Breast epithelium (tissue), 4 donors: ENCODE data around the gene APOOL. TPM values are rescaled to one million over a fixed set of nuclear protein-coding genes. Genes with fewer than 3 reads are reported as not detected.
"Not testable (repeated sequence)": the region's sequence is repeated elsewhere in the genome, so short reads cannot be mapped to it uniquely, and the experiment has no call there.

Experiments
- DNase-seq, 2 donors: peaks; one replicate each; pipeline ENCODE4 v3.0.0-alpha.2; 2019; ENCODE audit warnings: low spot score in 2 of 2
- H3K27ac ChIP-seq, 2 donors: fragments of 200-600 bp; sonication (generic) in 1 of 2; one replicate each; pipeline ENCODE4 v1.5.1; 2016 to 2019; ENCODE audit warnings: mild to moderate bottlenecking in 1 of 2
- H3K27me3 ChIP-seq, 2 donors: fragments of 200-600 bp; sonication (generic) in 1 of 2; one replicate each; pipeline versions ENCODE4 v1.5.1 to v1.6.0; 2017 to 2019; ENCODE audit warnings: control low read depth in 1 of 2, mild to moderate bottlenecking in 1 of 2
- H3K36me3 ChIP-seq: fragments of 200-600 bp; one replicate; pipeline ENCODE4 v1.5.1; 2019
- H3K4me1 ChIP-seq, 2 donors: fragments of 200-600 bp; sonication (generic); one replicate each; pipeline ENCODE4 v1.5.1; 2016 to 2019; ENCODE audit warnings: control low read depth in 1 of 2
- H3K4me3 ChIP-seq, 3 donors: fragments of 200-600 bp; sonication (generic); 1 replicate in 2 of 3; 2 replicates in 1 of 3; pipeline ENCODE4 v1.5.1; 2016 to 2019; ENCODE audit warnings: mild to moderate bottlenecking in 3 of 3, moderate library complexity in 2 of 3
- H3K9me3 ChIP-seq, 2 donors: fragments of 200-600 bp; sonication (generic) in 1 of 2; one replicate each; pipeline ENCODE4 v1.5.1; 2016 to 2019; ENCODE audit warnings: control low read depth in 1 of 2
- POLR2A ChIP-seq: fragments of 450-650 bp; IDR thresholded peaks from one replicate; pipeline ENCODE4 v1.6.1; 2016; ENCODE audit warnings: antibody characterized with exemption, mild to moderate bottlenecking, moderate library complexity
- POLR2AphosphoS5 ChIP-seq, 3 donors: sonication (generic); formaldehyde crosslinking; IDR thresholded peaks; one replicate each; pipeline ENCODE4 v1.6.1; 2017; ENCODE audit warnings: antibody characterized with exemption in 3 of 3
- intact Hi-C: fragments of 100-400 bp; cut with DNase I; formaldehyde crosslinking; loops from one replicate; pipeline ENCODE4 v1.15.1; 2023; ENCODE audit warnings: low total_unique reads
- total RNA-seq, 3 donors: library from RNA; depleted of rRNA; stranded (reverse); fragments of >200 nt; gene quantifications; one replicate each; pipeline ENCODE4 v1.1.0, GENCODE V29; 2016
- TF ChIP-seq, protein P1 (sequence below), 3 donors: fragments of 450-650 bp; IDR thresholded peaks; one replicate each; pipeline ENCODE4 v1.5.1; 2016 to 2017; ENCODE audit warnings: antibody characterized with exemption in 3 of 3, mild to moderate bottlenecking in 3 of 3, moderate library complexity in 3 of 3

Gene APOOL
- total RNA-seq, 3 donors from 2014 or later: 10.8 to 15.8 (median 11.5) TPM

GRCh38 chrX:85001344-85001743 lies 2.3 kb upstream of the APOOL start:
- peaks cover 0 to 9% of the 10 kb centered on the region in 2 donors for H3K27me3 ChIP-seq
- DNase-seq: no peak

DNA sequence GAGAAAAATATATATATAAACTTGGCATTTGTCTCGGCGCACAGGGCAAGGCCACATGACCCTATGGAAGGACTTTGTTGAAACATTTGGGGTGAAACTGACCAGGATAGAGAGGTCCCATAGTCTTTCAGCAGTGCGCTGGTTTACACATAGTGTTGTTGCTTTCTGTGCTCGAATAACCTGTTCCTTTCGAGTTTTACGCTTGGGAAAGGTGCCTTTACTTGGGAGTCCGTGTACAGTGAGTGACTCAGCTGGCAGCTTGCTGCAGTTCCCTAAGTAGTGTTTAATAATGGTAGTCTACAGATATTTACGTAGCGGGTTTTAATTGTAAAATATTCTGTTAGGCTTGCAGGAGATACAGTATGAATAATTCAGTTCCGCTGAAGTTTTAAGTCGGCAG lies 578 bp downstream of the APOOL start:
- no peak for DNase-seq
- Histone ChIP-seq H3K27me3 (peaks cover 0 to 9% of the 10 kb centered on the region in 2 donors), H3K4me1 (no peaks in the 10 kb centered on the region), H3K27ac (peak overlapping the region; percentile 62 to 72), H3K36me3 (no peaks in the 10 kb centered on the region), H3K9me3 (peaks cover 0 to 7% of the 10 kb centered on the region in 2 donors), H3K4me3 (peak overlapping the region; percentile 58 to 64 (median 61))
- intact Hi-C loops: no loop called here
- TF ChIP-seq POLR2A: no peak
- TF ChIP-seq POLR2AphosphoS5 (IDR thresholded peaks at IDR 0.05): no peak
- TF ChIP-seq, protein P1, sequence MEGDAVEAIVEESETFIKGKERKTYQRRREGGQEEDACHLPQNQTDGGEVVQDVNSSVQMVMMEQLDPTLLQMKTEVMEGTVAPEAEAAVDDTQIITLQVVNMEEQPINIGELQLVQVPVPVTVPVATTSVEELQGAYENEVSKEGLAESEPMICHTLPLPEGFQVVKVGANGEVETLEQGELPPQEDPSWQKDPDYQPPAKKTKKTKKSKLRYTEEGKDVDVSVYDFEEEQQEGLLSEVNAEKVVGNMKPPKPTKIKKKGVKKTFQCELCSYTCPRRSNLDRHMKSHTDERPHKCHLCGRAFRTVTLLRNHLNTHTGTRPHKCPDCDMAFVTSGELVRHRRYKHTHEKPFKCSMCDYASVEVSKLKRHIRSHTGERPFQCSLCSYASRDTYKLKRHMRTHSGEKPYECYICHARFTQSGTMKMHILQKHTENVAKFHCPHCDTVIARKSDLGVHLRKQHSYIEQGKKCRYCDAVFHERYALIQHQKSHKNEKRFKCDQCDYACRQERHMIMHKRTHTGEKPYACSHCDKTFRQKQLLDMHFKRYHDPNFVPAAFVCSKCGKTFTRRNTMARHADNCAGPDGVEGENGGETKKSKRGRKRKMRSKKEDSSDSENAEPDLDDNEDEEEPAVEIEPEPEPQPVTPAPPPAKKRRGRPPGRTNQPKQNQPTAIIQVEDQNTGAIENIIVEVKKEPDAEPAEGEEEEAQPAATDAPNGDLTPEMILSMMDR (IDR thresholded peaks at IDR 0.05): no peak

More at GRCh38 chrX:85001344-85001743, 2.3 kb upstream of the APOOL start:
- H3K4me1 ChIP-seq: no peaks in the 10 kb centered on the region
- H3K27ac ChIP-seq: no peak overlapping the region
- TF ChIP-seq, protein P1 (IDR thresholded peaks at IDR 0.05): no peak
- TF ChIP-seq POLR2A: no peak
- no peak for TF ChIP-seq POLR2AphosphoS5 (IDR thresholded peaks at IDR 0.05)
- H3K4me3 ChIP-seq: no peak overlapping the region
- H3K9me3 ChIP-seq: no peaks in the 10 kb centered on the region
- intact Hi-C loops: no loop called here
- no peaks in the 10 kb centered on the region for H3K36me3 ChIP-seq

DNA sequence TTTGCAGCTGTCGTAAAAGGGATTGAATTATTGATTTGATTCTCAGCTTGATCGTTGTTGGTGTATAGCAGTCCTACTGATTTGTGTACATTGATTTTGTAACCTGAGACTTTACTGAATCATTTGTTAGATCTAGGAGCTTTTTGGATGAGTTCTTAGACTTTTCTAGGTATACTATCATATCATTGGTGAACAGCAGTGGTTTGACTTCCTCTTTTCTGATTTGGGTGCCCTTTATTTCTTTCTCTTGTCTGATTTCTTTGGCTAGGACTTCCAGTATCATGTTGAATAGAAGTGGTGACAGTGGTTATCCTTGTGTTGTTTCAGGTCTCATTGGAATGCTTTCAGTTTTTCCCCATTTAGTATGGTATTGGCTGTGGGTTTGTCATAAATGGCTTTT lies 8.4 kb downstream of the APOOL start:
- peaks cover 0 to 10% of the 10 kb centered on the region in 2 donors for H3K27me3 ChIP-seq
- DNase-seq: no peak
- H3K27ac ChIP-seq: no peak overlapping the region
- intact Hi-C loops: no loop called here
- no peaks in the 10 kb centered on the region for H3K36me3 ChIP-seq
- no peaks in the 10 kb centered on the region for H3K4me1 ChIP-seq
- no peak overlapping the region for H3K4me3 ChIP-seq
- H3K9me3 ChIP-seq: peaks cover 0 to 10% of the 10 kb centered on the region in 2 donors
- TF ChIP-seq, protein P1 (IDR thresholded peaks at IDR 0.05): no peak
- TF ChIP-seq POLR2A (no peak), POLR2AphosphoS5 (IDR thresholded peaks at IDR 0.05) (no peak)

- H3K4me3 ChIP-seq, H3K9me3 ChIP-seq, H3K27ac ChIP-seq, DNase-seq, H3K36me3 ChIP-seq, intact Hi-C loops, H3K4me1 ChIP-seq: not testable (repeated sequence)
- H3K27me3 ChIP-seq: peaks cover 0 to 15% of the 10 kb centered on the region in 2 donors
Measured at GRCh38 chrX:85015351-85015750, 11.7 kb downstream of the APOOL start.

DNA sequence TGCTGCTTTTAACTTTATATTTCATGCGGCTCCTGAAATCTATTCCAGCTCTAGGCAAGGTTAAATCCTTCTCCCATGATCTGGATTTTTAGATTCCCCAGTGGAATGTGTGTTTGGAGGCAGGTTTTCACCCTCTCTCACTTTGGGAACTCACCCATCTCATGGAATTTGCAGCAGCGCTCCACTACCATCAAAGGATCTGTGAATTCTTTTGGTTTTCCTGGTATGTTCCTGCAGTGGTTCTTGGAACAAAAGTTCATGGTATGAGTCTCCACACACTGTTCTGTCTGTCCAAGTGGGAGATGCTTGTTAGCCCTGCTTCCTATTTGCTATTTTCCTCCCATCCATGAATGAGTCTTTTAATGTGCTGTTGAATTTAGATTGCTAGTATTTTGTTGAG lies 14.0 kb downstream of the APOOL start:
- intact Hi-C loops: no loop called here
- Histone ChIP-seq H3K4me3 (no peak overlapping the region), H3K27me3 (peaks cover 0 to 16% of the 10 kb centered on the region in 2 donors), H3K4me1 (no peaks in the 10 kb centered on the region), H3K36me3 (no peaks in the 10 kb centered on the region), H3K27ac (no peak overlapping the region), H3K9me3 (peaks cover 0 to 6% of the 10 kb centered on the region in 2 donors)
- TF ChIP-seq, protein P1 (IDR thresholded peaks at IDR 0.05): no peak
- TF ChIP-seq POLR2A (no peak), POLR2AphosphoS5 (IDR thresholded peaks at IDR 0.05) (no peak)
- no peak for DNase-seq

GRCh38 chrX:85018471-85018870 lies 14.8 kb downstream of the APOOL start:
- peaks cover 0 to 6% of the 10 kb centered on the region in 2 donors for H3K9me3 ChIP-seq
- intact Hi-C loops: no loop called here
- peaks cover 0 to 16% of the 10 kb centered on the region in 2 donors for H3K27me3 ChIP-seq

More at GRCh38 chrX:85018471-85018870, 14.8 kb downstream of the APOOL start:
- H3K36me3 ChIP-seq: no peaks in the 10 kb centered on the region
- no peak overlapping the region for H3K4me3 ChIP-seq
- TF ChIP-seq POLR2AphosphoS5 (IDR thresholded peaks at IDR 0.05): no peak
- no peak for TF ChIP-seq POLR2A
- TF ChIP-seq, protein P1 (IDR thresholded peaks at IDR 0.05): no peak
- no peak for DNase-seq
- H3K4me1 ChIP-seq: no peaks in the 10 kb centered on the region
- H3K27ac ChIP-seq: no peak overlapping the region
